ENCODE results near the gene FOXJ3.
A peak's percentile ranks its signal among the peaks of the same experiment; 100 is the strongest.

The FOXJ3 gene

DNA sequence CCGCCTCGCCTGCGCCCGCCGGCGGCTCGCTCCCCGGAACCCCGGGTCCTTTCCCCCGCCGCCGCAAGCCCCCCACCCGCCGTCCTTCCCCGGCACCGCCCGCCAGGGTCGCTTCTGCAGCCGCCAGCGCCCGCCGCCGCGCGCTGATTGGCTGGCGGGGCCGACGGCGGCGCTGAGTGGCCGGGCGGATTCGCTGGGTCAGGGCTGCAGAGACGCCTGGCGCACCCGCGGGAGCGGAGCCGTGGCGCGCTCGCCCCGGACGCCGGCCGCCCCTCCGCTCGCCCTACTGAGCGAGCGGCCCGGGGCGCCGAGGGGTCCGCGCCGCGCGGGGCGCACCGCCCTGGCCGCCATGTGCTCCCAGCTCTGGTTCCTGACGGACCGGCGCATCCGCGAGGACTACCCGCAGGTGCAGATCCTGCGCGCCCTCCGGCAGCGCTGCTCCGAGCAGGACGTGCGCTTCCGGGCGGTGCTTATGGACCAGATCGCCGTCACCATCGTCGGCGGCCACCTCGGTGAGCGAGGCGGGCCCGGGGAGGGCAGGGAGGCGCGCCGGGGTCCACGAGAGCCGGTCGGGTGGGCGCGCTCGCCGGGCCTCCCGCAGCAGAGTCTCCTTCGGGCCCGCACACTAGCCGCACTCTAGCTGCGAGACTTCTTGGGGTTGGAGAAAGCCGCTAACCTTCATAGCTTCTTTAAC is 45.7 kb upstream of the FOXJ3 start, which contains the start of gene RIMKLA:
RIMKLA (plus strand) TSS at position 207 of the 694 bp plus-strand sequence; CDS start at position 350, 143 bp downstream.
- Histone ChIP-seq H3K36me3 (ENCODE audit: control insufficient read depth in 2 of 2, insufficient read depth in 1 of 2, low read length in 2 of 2) (no peaks in the 10 kb centered on the region), H3K9me3 (ENCODE audit: control insufficient read depth, insufficient read depth, low read depth, low read length) (no peaks in the 10 kb centered on the region), H3K4me3 (ENCODE audit: low read depth, low read length) (peak within 1 kb of the TSS; percentile 66), H3K4me1 (ENCODE audit: control insufficient read depth, insufficient read depth, low read length) (peaks cover 4% of the 10 kb centered on the region; the same call in 1 of the 2 replicates), H3K27ac (ENCODE audit: extremely low read depth, low read depth, low read length) (peak within 1 kb of the TSS; percentile 57; the same call in 1 of the 2 replicates)
- ChIA-PET CTCF (no interaction called here), POLR2A (no interaction called here)
- TF ChIP-seq ZNF138 (tag by site-specific recombination; IDR thresholded peaks at IDR 0.05; ENCODE audit: borderline replicate concordance): no peak
- TF ChIP-seq MZF1 (tag by site-specific recombination; IDR thresholded peaks at IDR 0.05; ENCODE audit: borderline replicate concordance): no peak
- TF ChIP-seq SP2 (tag by site-specific recombination; IDR thresholded peaks at IDR 0.05): peak; percentile 32
- peak; percentile 40; the same call in 1 of the 2 replicates for TF ChIP-seq ZIC2 (tag by site-specific recombination; IDR thresholded peaks at IDR 0.05)
- TF ChIP-seq REPIN1 (tag by site-specific recombination; IDR thresholded peaks at IDR 0.05; ENCODE audit: low read depth): no peak
- TF ChIP-seq HOXD13 (CRISPR knock-in tag; IDR thresholded peaks at IDR 0.05; ENCODE audit: borderline replicate concordance): no peak
- TF ChIP-seq SETDB1 (IDR thresholded peaks at IDR 0.05; ENCODE audit: insufficient read length, low read length): no peak
- TF ChIP-seq ZNF600 (tag by site-specific recombination; IDR thresholded peaks at IDR 0.05): peak; percentile 84
- TF ChIP-seq ZBTB17 (tag by site-specific recombination; IDR thresholded peaks at IDR 0.05): no peak
- no peak for TF ChIP-seq ZNF280C (tag by site-specific recombination; IDR thresholded peaks at IDR 0.05)
- TF ChIP-seq GLIS1 (tag by site-specific recombination; IDR thresholded peaks at IDR 0.05): peak; percentile 51; the same call in 1 of the 2 replicates
- TF ChIP-seq ZNF610 (tag by site-specific recombination; IDR thresholded peaks at IDR 0.05; ENCODE audit: borderline replicate concordance): no peak
- TF ChIP-seq ZSCAN30 (tag by site-specific recombination; IDR thresholded peaks at IDR 0.05): peak; percentile 26; the same call in 1 of the 2 replicates
- TF ChIP-seq ZNF513 (tag by site-specific recombination; IDR thresholded peaks at IDR 0.05): no peak
- peak; percentile 38 for TF ChIP-seq ZBTB8A (tag by site-specific recombination; IDR thresholded peaks at IDR 0.05)
- no peak for TF ChIP-seq ZNF114 (tag by site-specific recombination; IDR thresholded peaks at IDR 0.05)
- TF ChIP-seq ZNF274 (IDR thresholded peaks at IDR 0.05; ENCODE audit: low read length): no peak
- no peak for TF ChIP-seq ZNF274 (tag by site-specific recombination; IDR thresholded peaks at IDR 0.05; ENCODE audit: borderline replicate concordance)
- TF ChIP-seq ZNF155 (tag by site-specific recombination; IDR thresholded peaks at IDR 0.05): no peak
- TF ChIP-seq ZNF433 (tag by site-specific recombination; IDR thresholded peaks at IDR 0.05; ENCODE audit: low read depth): no peak
- no peak for TF ChIP-seq ZFP41 (tag by site-specific recombination; IDR thresholded peaks at IDR 0.05; ENCODE audit: borderline replicate concordance)
- no peak for TF ChIP-seq ZNF629 (tag by site-specific recombination; IDR thresholded peaks at IDR 0.05)
- no peak for TF ChIP-seq ZNF366 (tag by site-specific recombination; conservative IDR thresholded peaks at IDR 0.05)
- no peak for TF ChIP-seq ZNF830 (tag by site-specific recombination; IDR thresholded peaks at IDR 0.05; ENCODE audit: low read depth)
- peak; percentile 68 for TF ChIP-seq GLIS2 (tag by site-specific recombination; IDR thresholded peaks at IDR 0.05)
- TF ChIP-seq ZNF777 (tag by site-specific recombination; IDR thresholded peaks at IDR 0.05; ENCODE audit: borderline replicate concordance): peak; percentile 81; the same call in 1 of the 2 replicates
- 0 out of 2 replicates have a peak, but pooled peaks have one; percentile 19 for TF ChIP-seq ZNF561 (tag by site-specific recombination; IDR thresholded peaks at IDR 0.05; ENCODE audit: borderline replicate concordance)
- peak; percentile 84 for TF ChIP-seq ZBTB20 (tag by site-specific recombination; IDR thresholded peaks at IDR 0.05)
- TF ChIP-seq ZNF692 (tag by site-specific recombination; IDR thresholded peaks at IDR 0.05): peak; percentile 48; the same call in 1 of the 2 replicates
- TF ChIP-seq, protein P1, sequence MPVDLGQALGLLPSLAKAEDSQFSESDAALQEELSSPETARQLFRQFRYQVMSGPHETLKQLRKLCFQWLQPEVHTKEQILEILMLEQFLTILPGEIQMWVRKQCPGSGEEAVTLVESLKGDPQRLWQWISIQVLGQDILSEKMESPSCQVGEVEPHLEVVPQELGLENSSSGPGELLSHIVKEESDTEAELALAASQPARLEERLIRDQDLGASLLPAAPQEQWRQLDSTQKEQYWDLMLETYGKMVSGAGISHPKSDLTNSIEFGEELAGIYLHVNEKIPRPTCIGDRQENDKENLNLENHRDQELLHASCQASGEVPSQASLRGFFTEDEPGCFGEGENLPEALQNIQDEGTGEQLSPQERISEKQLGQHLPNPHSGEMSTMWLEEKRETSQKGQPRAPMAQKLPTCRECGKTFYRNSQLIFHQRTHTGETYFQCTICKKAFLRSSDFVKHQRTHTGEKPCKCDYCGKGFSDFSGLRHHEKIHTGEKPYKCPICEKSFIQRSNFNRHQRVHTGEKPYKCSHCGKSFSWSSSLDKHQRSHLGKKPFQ (tag by site-specific recombination; IDR thresholded peaks at IDR 0.05): no peak
- peak; percentile 97 for TF ChIP-seq ZBTB26 (tag by site-specific recombination; optimal IDR thresholded peaks at IDR 0.05)

Data from HEK293 (cell line).